ENCODE results near the gene UBXN4.
A peak's percentile ranks its signal among the peaks of the same experiment; 100 is the strongest.
"Not testable (repeated sequence)": the region's sequence is repeated elsewhere in the genome, so short reads cannot be mapped to it uniquely, and the experiment has no call there.

The UBXN4 gene

DNA sequence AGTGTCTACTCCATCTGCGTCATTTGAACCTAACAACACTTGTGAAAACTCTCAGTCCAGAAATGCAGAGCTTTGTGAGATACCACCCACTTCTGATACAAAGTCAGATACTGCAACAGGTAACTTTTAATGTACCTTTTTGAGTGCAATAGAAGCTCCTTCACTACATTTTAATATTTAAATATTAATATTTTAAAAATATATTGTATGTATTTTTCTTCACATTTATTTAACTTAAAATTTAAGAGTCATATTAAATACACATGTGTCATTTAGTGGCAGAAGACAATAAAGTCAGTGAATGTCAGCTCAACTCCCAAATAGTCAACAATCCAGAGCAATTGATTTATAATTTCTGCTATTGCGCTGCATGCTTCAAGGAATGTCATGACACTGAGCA is 13.9 kb downstream of the UBXN4 start:
- in situ Hi-C loops (cut with MboI; ENCODE audit: low pct_unique_long_range_greater_than_20kb, low sequenced_read_pairs) = no loop called here
- DNase-seq = no peak

DNA sequence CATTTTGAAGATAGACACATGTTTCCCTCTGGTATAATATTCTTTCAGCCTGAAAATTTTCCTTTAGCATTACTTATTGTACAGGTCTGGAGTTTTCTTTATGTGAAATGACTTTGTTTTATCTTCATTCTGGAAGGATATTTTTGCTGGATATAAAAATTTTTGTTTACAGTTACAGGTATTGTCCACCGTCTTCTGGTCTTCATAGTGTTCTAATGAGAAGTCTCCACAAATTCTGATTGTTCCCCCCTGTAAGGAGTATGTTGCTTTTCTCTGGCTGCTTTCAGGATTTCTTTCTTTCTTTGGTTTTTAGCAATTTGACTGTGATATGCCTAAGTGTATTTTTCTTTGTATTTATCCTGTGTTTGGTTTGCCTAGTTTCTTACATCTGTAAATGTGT is 15.0 kb downstream of the UBXN4 start:
- in situ Hi-C loops (cut with MboI; ENCODE audit: low pct_unique_long_range_greater_than_20kb, low sequenced_read_pairs) = no loop called here
- no peak for DNase-seq

DNA sequence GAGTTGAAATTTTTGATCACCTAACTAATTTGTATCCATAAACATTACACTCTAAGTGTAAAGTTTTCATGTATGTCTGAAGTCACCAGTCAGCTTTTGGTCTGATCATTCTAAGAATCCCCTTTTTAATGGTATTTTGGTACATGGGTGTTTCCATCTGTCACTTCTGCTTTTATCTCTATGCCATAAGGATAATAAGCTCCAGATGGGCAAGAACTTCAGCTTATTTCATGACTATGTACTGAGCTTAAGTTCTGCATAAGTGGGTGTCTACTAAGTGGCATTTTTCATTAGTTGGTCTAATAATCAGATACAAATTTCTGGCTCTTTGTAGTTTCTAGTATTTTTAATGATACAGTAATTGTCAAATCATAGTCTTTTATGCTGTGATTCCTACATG is 20.4 kb downstream of the UBXN4 start:
- no peak for DNase-seq
- in situ Hi-C loops (cut with MboI; ENCODE audit: low pct_unique_long_range_greater_than_20kb, low sequenced_read_pairs) = no loop called here

DNA sequence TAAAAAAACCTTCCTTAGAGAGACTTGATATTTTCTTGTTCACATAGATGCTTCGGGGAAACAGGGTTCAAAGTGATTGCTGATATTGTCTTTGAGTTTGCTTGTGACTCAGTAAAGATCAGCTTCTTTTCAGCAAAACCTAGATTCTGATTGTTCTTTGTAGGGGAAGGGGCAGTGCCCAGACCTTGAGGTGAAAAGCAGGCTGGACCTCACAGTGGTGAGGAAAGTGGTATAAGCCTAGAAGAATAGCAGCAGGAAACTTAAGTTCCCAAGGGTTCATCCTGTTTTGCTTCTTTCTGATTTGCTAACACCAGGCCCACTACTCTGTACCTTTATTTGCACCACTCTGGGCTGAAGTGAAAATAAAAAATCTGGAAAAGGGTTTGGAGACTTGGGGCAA is 20.9 kb downstream of the UBXN4 start:
- no peak for DNase-seq
- in situ Hi-C loops (cut with MboI; ENCODE audit: low pct_unique_long_range_greater_than_20kb, low sequenced_read_pairs) = no loop called here

DNA sequence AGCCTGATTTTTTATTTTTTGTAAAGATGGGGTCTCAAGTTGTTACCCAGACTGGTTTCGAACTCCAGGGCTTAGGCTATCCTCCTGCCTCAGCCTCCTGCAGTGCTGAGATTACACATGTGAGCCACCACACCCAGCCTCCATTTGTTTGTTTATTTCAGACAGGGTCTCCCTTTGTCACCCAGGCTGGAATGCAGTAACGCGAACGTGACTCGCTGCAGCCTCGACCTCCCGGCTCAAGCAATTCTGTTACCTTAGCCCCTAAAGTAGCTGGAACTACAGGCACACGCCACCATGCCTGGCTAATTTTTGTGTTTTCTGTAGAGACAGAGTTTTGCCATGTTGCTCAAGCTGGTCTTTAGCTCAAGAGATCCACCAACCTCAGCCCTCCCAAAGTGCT is 27.2 kb downstream of the UBXN4 start:
- DNase-seq = no peak
- in situ Hi-C loops (cut with MboI; ENCODE audit: low pct_unique_long_range_greater_than_20kb, low sequenced_read_pairs) = no loop called here

DNA sequence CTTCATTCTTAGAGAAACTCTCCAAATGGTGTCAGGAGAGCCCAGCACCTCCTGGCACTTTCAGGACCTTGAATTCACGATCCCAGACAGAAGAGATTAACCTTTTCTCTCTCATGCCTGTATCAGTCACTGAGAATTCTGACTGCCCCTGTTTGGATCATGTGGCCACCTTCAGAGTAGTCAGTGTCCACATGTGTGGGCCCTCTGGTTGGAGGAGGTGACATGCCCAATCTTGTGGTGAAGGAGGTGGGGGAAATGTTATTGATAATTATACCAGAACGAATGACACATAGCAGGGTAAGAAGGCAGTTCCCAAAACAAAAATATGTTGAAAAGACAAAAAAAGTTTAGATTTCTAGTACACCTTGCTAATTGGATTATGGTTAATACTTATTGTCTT is 31.7 kb downstream of the UBXN4 start:
- in situ Hi-C loops (cut with MboI; ENCODE audit: low pct_unique_long_range_greater_than_20kb, low sequenced_read_pairs) = no loop called here
- no peak for DNase-seq

DNA sequence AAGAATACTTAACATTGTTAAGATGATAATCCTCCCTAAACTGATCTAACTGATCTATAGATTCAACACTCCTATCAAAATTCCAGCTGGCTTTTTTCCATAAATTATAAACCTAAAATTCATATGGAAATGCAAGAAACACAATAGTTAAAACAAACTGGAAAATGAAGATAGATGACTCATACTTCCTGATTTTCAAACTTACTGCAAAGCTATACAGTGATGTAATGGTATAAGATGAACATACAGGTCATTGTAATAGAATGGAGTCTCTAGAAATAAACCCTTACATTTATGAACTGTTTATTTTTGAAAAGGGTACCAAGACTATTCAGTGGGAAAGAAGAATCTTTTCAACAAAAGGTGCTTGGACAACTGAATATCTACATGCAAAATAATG is 32.3 kb downstream of the UBXN4 start:
- in situ Hi-C loops (cut with MboI; ENCODE audit: low pct_unique_long_range_greater_than_20kb, low sequenced_read_pairs) = no loop called here
- peak; percentile 24 for DNase-seq

DNA sequence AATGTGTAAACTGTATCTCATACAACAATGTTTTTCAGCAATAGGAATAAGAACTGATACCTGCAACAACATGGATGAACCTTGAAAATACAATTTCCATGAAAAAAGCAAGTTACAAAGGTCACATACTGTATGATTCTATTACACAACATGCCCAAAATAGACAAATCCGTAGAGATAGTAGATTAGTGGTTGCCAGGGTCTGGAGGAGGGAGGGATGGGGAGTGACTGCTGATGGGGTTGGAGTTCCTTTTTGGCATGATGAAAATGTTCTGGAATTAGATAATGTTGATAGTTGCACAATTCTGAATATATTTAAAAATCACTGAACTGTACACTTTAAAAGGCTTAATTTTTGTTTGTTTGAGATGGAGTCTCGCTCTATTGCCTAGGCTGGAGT is 33.8 kb downstream of the UBXN4 start:
- in situ Hi-C loops (cut with MboI; ENCODE audit: low pct_unique_long_range_greater_than_20kb, low sequenced_read_pairs) = no loop called here
- no peak for DNase-seq

DNA sequence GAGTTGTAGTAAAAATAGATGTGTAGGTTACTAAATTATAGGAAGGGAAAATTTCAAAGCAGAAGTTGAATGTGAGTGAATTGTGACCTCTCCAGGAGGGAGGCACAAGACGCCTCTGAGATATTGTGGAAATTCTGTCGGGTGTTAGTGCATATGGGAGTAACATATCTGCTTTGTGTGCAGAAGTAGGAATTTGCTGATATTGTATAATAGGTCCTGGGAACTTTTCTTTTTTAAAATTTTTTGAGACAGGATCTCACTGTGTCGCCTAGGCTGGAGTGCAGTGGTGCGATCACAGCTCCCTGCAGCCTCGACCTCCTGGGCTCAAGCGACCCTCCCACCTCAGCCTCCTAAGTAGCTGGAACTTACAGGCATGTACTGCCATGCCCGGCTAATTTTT is 34.7 kb downstream of the UBXN4 start:
- in situ Hi-C loops (cut with MboI; ENCODE audit: low pct_unique_long_range_greater_than_20kb, low sequenced_read_pairs) = no loop called here
- DNase-seq = no peak

DNA sequence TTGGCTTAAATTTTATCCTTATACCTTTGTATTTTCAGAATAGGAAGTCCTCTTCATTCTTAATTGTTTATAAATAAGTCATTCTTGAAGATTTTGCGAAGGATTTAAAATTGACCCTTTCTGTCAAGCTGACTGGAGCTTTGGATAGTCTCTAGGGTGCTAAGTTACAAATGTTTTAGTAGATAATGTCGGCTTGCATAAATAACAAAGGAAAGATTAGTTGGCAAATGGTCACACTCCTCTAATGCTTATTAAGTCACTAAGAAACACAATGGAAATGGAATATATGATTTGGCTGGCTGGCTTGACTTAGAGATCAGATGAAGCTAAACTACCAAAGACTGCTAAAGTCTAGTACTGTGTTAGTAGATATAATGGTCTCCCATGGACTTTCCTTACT is 40.6 kb downstream of the UBXN4 start:
- no peak for DNase-seq
- in situ Hi-C loops (cut with MboI; ENCODE audit: low pct_unique_long_range_greater_than_20kb, low sequenced_read_pairs) = no loop called here

DNA sequence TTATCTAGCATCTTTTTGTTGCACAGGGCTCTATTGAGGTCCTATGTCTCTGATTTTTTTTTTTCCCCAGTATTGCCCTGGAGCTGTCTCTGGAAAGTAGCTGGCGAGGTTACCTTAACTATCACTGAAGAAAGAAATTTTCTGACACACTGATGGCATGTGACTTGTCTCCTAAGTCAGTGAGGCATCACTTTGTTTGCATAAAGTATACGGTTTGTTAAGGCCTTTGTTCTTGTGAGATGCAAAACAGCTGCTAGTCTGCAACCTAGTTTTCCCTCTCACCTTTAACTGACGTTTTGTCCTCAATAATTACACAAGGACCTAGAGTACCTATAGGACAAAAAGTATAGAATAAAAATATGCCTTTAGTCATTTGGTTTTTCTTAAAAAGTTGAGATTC is 41.8 kb downstream of the UBXN4 start:
- DNase-seq = no peak
- in situ Hi-C loops (cut with MboI; ENCODE audit: low pct_unique_long_range_greater_than_20kb, low sequenced_read_pairs) = no loop called here

DNA sequence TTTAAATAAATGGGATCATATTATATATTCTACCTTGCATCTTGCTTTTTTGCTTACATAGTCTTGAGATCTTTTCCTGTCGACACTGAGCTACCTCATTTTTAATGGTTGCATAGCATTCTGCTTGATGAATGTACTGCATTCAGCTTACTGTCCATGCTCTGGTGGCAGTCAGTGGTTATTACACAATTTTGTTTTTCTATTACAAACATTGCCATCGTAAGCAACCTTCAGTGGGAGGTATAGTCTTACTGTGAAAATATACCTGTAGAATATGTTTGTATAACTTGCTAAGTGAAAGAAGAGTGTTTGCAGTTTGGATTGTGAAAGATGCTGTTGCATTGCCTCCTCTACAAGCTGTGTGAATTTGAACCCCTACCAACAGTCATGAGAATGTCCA is 43.4 kb downstream of the UBXN4 start:
- DNase-seq = no peak
- in situ Hi-C loops (cut with MboI; ENCODE audit: low pct_unique_long_range_greater_than_20kb, low sequenced_read_pairs) = no loop called here

DNA sequence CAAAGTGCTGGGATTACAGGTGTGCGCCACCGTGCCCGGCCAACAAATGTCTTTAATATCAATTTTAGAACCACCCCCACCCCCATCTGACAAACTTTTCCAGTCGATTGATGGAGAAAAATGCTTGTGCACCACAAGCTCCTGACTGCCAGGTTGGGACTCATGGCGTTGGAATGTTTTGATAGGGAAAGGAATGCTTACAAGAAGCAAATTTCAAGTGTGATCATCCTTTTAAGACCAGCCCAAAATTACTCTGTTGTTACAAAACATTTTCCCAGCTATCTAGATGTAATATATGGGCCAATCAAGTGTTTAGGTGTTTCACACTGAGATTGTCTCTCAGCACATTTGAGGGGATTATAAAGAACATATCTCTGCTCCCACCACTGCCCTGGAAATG is 45.2 kb downstream of the UBXN4 start:
- no peak for DNase-seq
- in situ Hi-C loops (cut with MboI; ENCODE audit: low pct_unique_long_range_greater_than_20kb, low sequenced_read_pairs) = no loop called here

DNA sequence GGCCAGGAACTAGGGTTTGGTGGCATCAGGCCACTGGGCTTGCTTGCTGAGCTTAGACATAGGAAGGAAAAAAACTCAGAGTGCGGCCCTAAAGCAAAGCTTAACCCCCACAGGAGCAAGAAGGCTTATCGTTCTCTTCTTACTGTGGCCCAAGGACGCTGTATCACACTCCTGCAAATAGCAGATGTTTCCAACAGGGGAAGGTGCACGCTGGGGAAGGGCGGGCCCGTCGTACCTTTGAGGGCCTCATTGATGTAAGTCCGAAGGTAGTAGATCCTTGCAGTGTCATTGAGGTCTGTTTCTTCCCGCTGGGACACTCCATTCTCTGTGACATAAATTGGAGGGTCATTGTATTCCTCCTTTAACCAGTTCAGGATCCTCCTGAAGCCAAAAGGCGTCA is 48.8 kb downstream of the UBXN4 start:
- no peak for DNase-seq
- in situ Hi-C loops (cut with MboI; ENCODE audit: low pct_unique_long_range_greater_than_20kb, low sequenced_read_pairs) = no loop called here

DNA sequence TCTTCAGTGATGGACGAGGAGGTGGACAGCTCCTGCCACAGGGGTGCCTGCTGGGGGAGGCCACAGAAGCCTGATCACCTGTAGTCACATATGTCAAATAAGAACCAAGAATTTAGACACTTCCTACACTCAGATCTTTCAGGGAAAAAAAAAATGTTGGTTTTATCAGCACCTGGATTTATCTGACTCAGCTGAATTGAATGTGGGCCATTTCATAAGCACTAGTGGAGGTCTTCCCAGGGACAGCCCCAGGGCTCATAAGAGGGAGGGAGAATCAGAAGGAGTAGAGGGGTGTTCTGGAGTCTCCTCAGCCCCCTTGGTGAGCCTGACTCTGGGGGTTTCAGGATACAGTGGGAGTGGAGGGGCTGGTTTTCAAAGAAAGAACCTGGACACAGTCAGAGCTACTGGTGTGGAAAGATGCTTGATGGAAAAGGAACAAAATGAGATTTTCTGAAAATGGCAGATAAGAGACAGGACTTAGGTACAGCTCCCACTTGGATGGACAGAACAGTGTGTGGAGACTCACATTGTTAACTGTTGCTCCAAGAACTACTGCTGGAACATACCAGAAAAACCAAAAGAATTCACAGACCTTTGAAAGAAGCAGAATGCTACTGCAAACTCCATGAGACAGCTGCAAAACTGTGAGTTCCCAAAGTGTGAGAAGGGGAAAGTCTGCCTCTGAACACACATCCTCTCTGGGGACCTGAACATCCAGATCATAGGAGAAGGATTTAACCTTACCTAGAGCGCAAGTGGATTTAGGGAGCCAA is 49.9 kb downstream of the UBXN4 start:
- in situ Hi-C loops (cut with MboI; ENCODE audit: low pct_unique_long_range_greater_than_20kb, low sequenced_read_pairs) = no loop called here

DNA sequence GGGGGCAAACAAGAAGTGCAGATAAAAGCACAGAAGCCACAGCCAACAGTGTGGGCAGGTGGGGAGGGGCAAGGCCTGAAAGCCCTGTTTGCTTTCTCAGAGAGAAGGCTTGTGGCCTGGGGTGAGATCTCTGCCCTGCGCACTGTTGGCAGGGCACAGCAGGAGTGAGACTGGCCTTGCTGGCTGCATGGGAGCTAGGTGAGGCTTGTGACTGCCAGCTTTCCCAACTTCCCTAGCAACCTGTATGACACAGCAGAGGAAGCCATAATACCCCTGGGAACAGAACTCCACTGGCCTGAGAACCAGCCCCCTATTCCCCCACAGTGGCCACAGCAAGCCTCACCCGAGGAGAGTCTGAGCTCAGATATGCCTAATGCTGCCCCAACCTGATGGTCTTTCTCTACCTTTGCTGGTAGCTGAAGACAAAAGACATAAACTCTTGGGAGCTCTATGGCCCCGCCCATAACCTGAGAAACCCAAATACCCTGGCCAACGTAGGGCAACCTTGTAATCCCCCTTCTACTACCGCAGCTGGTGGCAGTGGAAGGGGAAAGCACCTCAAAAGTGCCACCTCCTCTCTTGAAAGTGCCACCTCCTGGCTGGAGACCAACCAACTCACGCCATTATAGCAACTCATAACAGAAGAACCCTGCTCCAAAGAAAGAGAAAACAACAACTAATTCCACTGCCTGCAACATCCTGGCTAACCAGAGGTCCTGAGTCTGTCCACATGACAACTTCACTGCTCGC is 50.9 kb downstream of the UBXN4 start:
- peak; percentile 34 for DNase-seq
- in situ Hi-C loops (cut with MboI; ENCODE audit: low pct_unique_long_range_greater_than_20kb, low sequenced_read_pairs) = no loop called here

More for the DNA sequence above, 49.9 kb downstream of the UBXN4 start:
- DNase-seq = no peak

DNA sequence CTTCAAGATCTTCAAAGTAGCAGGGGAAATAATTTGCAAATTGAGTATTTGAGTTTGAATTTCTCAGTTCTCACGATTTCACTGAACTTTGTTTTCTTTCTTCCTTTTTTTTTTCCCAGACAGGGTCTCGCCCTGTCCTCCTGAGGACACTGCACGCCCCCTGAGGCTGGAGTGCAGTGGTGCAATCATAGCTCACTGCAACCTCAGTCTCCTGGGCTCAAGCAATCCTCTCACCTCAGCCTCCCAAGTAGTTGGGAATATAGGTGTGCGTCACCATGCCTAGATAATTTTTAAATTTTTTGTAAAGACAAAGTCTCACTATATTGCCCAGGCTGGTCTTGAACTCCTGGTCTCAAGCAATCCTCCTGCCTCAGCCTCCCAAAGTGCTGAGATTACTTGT is 54.0 kb downstream of the UBXN4 start:
- DNase-seq = peak; percentile 48
- in situ Hi-C loops (cut with MboI; ENCODE audit: low pct_unique_long_range_greater_than_20kb, low sequenced_read_pairs) = not testable (repeated sequence)

DNA sequence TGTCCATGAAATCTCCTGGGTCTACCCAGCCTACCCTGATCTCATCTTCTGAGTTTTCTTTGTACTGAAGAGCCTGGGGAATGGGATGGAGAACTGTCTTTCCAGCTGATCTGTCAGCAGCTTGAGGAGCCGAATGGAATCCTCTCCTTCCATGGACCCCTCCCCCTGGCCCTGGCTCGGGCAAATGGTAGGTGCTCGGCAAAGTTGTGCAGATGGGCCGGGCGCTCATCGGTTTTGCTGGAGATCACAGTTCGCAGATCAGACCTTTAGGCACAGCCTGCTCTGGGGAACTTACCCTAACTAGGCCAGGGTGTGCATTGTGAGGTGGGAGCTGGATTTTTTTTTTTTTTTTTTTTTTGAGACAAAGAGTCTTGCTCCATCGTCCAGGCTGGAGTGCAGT is 55.0 kb downstream of the UBXN4 start:
- in situ Hi-C loops (cut with MboI; ENCODE audit: low pct_unique_long_range_greater_than_20kb, low sequenced_read_pairs) = no loop called here
- no peak for DNase-seq

DNA sequence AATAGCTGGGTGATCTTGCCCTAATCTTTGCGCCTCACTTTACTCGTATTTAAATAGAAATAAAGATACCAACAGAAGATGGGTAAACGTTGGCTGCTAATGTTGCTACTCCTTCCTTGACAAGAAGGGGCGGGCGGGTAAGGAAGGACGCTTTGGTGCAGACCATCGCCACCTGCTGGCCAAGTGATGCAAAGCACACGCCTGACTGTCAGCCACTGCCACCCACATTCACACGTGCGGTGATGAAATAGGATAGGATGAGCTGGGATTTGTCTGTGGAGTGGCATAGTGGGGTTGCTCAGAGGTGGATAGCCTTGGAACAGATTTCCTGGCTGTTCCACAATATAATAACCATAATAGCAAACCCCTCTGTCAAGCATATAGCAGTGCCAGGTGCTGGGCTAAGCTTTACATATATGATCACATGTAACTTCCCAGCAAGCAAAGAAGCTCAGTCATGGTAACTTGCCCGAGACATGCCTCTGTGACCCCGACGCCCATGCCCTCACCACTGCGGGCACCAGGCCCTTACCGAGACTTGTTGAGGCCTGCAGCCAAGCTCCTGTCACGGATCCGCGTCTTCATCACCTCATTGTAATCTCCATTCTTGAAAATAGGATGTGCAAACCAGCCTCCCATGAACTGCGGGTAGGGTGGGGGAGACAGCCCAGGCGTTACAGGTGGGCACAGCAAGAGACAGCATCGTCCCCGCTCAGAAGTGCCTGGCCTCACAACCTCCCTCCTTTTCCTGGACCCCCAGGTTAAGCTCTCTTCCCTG is 56.0 kb downstream of the UBXN4 start:
- DNase-seq = peak; percentile 94
- in situ Hi-C loops (cut with MboI; ENCODE audit: low pct_unique_long_range_greater_than_20kb, low sequenced_read_pairs) = no loop called here

DNA sequence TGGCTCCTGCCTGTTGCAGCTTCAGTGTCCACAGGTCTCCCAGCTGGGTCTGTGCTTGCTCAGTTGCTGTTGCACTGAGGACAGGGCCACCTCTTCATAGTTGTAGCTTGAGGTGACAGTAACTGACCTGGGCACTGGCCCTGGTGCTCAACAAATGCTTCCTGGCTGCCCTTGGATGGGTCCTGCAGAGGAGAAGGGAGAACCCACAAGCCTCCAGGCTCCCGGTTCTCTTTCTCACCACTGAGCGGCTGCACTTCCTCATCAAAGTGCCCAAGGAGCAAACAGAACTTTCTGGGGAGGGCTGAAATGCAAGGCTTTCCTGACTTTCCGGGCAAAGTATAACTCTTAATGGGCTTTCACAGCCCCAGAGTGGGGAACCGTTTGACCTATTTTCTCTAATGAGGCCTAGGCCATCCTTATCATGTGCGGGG is 56.6 kb downstream of the UBXN4 start:
- in situ Hi-C loops (cut with MboI; ENCODE audit: low pct_unique_long_range_greater_than_20kb, low sequenced_read_pairs) = no loop called here
- DNase-seq = no peak

Data from KBM-7 (cell line).